Measurements from ENCODE around the gene HECA. TPM values are rescaled to one million over a fixed set of nuclear protein-coding genes. Genes with fewer than 3 reads are reported as not detected.
"Not testable (repeated sequence)": the region's sequence is repeated elsewhere in the genome, so short reads cannot be mapped to it uniquely, and the experiment has no call there.

Gene HECA
- total RNA-seq, 4 donors from 2014 or later, result 11.3 to 38.4 (median 25.7) TPM

DNA sequence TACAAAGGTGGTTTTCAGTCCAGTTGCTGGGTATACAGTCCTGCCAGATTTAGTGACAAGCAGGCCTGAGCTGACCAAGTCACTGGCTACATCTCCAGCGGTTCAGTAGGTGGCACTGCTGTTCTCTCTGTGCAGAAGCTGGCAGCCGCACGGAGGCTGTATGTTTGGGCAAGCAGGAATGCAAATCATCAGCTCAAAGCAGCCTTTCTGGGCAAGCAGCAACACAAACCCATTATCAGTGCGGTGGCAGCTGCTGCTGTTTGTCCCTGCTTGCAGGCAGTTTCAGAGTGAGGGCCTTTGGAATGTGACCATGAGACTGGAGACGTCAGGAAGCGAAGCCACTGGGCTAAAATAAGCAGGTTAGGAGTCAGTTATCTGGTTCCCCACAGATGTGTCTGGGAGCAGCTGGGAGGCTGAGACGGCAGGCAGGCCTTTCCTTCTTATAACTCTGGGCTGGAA, 84.4 kb downstream of the HECA start:
- H3K27ac ChIP-seq, result no peak overlapping the region
- H3K9me3 ChIP-seq, result no peaks in the 10 kb centered on the region
- H3K4me1 ChIP-seq, result peaks cover 0 to 2% of the 10 kb centered on the region in 2 donors
- no peaks in the 10 kb centered on the region for H3K36me3 ChIP-seq
- no peaks in the 10 kb centered on the region for H3K27me3 ChIP-seq
- intact Hi-C loops (cut with DNase I; ENCODE audit: low total_unique reads), result no loop called here
- H3K4me3 ChIP-seq, result no peak overlapping the region
- DNase-seq, result peak; percentile 66 to 70
- no peak for TF ChIP-seq POLR2A (IDR thresholded peaks at IDR 0.05)
- peak; percentile 65 to 78 (median 76) for TF ChIP-seq CTCF (IDR thresholded peaks at IDR 0.05)

DNA sequence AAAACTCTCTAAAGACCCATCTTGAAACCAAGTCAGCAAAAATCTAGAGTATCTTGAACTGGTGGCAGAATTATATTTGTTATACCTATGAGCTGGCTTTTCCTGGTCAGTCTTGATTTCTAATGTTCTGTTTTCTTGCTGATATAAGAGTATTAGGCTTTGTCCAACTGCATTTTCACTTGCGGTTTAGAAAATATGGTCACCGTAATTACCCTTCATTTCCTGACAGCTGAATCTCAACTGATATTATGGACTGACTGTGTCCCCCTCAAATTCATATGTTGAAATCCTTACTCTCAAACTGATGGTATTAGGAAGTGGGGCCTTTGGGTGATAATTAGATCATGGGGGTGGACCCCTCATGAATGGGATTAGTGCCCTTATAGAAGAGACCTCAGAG, 84.9 kb downstream of the HECA start:
- Histone ChIP-seq H3K9me3 (no peaks in the 10 kb centered on the region), H3K36me3 (no peaks in the 10 kb centered on the region), H3K4me3 (no peak overlapping the region), H3K27ac (no peak overlapping the region), H3K4me1 (peaks cover 0 to 2% of the 10 kb centered on the region in 2 donors), H3K27me3 (no peaks in the 10 kb centered on the region)
- intact Hi-C loops (cut with DNase I; ENCODE audit: low total_unique reads), result no loop called here
- no peak for DNase-seq
- TF ChIP-seq POLR2A (IDR thresholded peaks at IDR 0.05), result no peak

DNA sequence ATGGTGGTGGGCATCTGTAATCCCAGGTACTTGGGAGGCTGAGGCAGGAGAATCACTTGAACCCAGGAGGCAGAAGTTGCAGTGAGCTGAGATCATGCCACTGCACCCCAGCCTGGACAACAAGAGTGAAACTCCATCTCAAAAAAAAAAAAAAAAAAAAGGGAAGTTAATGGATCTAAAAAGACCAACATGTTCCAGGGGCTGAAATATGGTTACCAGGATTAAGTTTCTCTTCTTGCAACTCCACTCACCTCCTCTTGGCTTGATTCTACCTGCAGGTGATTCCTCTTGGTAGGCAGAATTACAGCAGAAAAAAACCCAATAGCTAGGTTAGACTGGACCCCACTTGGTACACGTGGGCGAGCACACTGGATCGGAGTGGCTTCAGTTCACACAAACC, 93.5 kb downstream of the HECA start:
- intact Hi-C loops (cut with DNase I; ENCODE audit: low total_unique reads); H3K27me3 ChIP-seq; H3K36me3 ChIP-seq; H3K4me3 ChIP-seq; H3K27ac ChIP-seq; DNase-seq; H3K9me3 ChIP-seq; H3K4me1 ChIP-seq: not testable (repeated sequence)

Other genes starting within 250 kb of the HECA start
- 100 to 1,000 TPM in 1 of 4 donors, 10 to 100 TPM in 3; 36.5 to 266 (median 70.7) TPM for gene REPS1, start 146.8 kb upstream of the HECA start, total RNA-seq
- 1 to 10 TPM in 3 of 4 donors, not detected in 1; 6.2 to 10.0 (median 6.2) TPM for gene ABRACL, start 106.3 kb upstream of the HECA start, total RNA-seq
- 1 to 10 TPM in 3 of 4 donors, under 1 TPM in 1; 0.26 to 2.5 (median 1.9) TPM for gene TXLNB, start 156.9 kb downstream of the HECA start, total RNA-seq
- gene CITED2, start 239.6 kb downstream of the HECA start, total RNA-seq, result 100 to 1,000 TPM in 3 of 4 donors, 10 to 100 TPM in 1; 53.4 to 260 (median 159) TPM